HL-60 (cell line): ENCODE data around the gene SDF4.

Experiments
- CTCF ChIP-seq: IDR thresholded peaks from one replicate; pipeline ENCODE4 v1.5.1; 2011; ENCODE audit warnings: low read length, control low read depth, inconsistent platforms; ENCODE audit not compliant: insufficient read depth
- POLR2AphosphoS5 ChIP-seq: IDR thresholded peaks from 2 replicates; pipeline ENCODE4 v1.6.1; 2012; ENCODE audit warnings: low read depth
- REST ChIP-seq: IDR thresholded peaks from 2 replicates; pipeline ENCODE4 v1.6.1; 2012; ENCODE audit warnings: low read depth; ENCODE audit not compliant: insufficient replicate concordance
- SPI1 ChIP-seq: IDR thresholded peaks from 2 replicates; pipeline ENCODE4 v1.6.1; 2012; ENCODE audit warnings: low read depth, mild to moderate bottlenecking, borderline replicate concordance

- TF ChIP-seq POLR2AphosphoS5 (no peak), CTCF (no peak), REST (no peak), SPI1 (no peak)
These were observed 25.4 kb upstream of the SDF4 start for GRCh38 chr1:1256956-1257871.
